Mesothelial cell of epicardium (in vitro differentiated cells): ENCODE data around the gene KRT84. TPM values are rescaled to one million over a fixed set of nuclear protein-coding genes. Genes with fewer than 3 reads are reported as not detected.

Experiments
- DNase-seq, 2 experiments: peaks; one replicate each; pipeline ENCODE4 v3.0.0; 2021; ENCODE audit warnings: low spot score in 2 of 2; ENCODE audit not compliant: unreplicated experiment in 2 of 2
- H3K27ac Mint-ChIP-seq: 2 replicates; pipeline ENCODE4 v1.8.0; 2021; ENCODE audit warnings: mixed read lengths
- H3K27me3 Mint-ChIP-seq: 2 replicates; pipeline ENCODE4 v1.8.0; 2021; ENCODE audit warnings: low read depth, mixed read lengths
- H3K36me3 Mint-ChIP-seq: 2 replicates; pipeline ENCODE4 v1.8.0; 2021; ENCODE audit warnings: mixed read lengths
- H3K4me1 Mint-ChIP-seq: 2 replicates; pipeline ENCODE4 v1.8.0; 2021; ENCODE audit warnings: mixed read lengths
- H3K4me3 Mint-ChIP-seq: 2 replicates; pipeline ENCODE4 v1.8.0; 2021; ENCODE audit warnings: mild to moderate bottlenecking, moderate library complexity, mixed read lengths
- H3K9me3 Mint-ChIP-seq: 2 replicates; pipeline ENCODE4 v1.8.0; 2021; ENCODE audit warnings: mixed read lengths
- total RNA-seq: library from RNA; stranded (reverse); gene quantifications from 3 replicates; pipeline ENCODE4 v1.2.1, GENCODE V29; 2021
- TF ChIP-seq, protein P1 (sequence below): fragments of 200-600 bp; sonication (generic); IDR thresholded peaks from one replicate; pipeline ENCODE4 v1.5.0; 2021; ENCODE audit warnings: antibody characterized with exemption; ENCODE audit not compliant: unreplicated experiment

Gene KRT84
- total RNA-seq, 1 donor from 2014 or later, result not detected

DNA sequence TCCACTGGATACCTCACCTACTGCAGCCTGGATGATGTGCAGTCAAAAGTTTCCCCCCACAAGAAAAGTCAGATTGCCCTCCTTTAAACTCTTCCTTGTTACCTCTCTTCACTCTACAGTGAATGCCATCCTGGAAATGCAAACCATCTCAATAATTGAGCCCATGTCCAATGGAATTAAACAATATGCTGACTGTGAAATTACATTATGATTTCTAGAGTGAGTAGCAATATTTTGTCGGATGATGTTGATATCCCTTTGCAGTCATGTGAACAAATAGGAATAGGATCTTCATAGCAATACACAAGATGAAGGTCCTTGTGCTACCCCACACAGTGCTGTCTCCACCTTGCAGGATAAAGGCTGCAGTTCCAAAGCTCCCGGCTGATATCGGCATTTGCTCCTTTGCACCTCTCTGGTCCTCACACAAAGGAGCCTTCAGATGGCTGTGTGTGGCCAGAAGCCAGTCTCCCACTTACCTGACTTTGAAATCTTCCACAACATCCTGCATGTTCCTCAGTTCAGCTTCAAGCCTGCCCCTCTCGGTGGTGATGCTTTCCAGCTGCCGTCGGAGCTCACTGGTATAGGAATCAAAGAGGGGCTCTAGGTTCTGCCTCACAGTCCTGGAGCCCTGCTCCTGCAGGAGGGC is 47.2 kb upstream of the KRT84 start:
- no peaks in the 10 kb centered on the region for H3K9me3 Mint-ChIP-seq
- DNase-seq, result no peak
- peaks cover 17% of the 10 kb centered on the region for H3K4me1 Mint-ChIP-seq
- H3K4me3 Mint-ChIP-seq, result no peak overlapping the region
- H3K27me3 Mint-ChIP-seq, result peaks cover 46% of the 10 kb centered on the region
- TF ChIP-seq, protein P1, sequence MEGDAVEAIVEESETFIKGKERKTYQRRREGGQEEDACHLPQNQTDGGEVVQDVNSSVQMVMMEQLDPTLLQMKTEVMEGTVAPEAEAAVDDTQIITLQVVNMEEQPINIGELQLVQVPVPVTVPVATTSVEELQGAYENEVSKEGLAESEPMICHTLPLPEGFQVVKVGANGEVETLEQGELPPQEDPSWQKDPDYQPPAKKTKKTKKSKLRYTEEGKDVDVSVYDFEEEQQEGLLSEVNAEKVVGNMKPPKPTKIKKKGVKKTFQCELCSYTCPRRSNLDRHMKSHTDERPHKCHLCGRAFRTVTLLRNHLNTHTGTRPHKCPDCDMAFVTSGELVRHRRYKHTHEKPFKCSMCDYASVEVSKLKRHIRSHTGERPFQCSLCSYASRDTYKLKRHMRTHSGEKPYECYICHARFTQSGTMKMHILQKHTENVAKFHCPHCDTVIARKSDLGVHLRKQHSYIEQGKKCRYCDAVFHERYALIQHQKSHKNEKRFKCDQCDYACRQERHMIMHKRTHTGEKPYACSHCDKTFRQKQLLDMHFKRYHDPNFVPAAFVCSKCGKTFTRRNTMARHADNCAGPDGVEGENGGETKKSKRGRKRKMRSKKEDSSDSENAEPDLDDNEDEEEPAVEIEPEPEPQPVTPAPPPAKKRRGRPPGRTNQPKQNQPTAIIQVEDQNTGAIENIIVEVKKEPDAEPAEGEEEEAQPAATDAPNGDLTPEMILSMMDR, result no peak
- no peaks in the 10 kb centered on the region for H3K36me3 Mint-ChIP-seq
- H3K27ac Mint-ChIP-seq, result no peak overlapping the region

DNA sequence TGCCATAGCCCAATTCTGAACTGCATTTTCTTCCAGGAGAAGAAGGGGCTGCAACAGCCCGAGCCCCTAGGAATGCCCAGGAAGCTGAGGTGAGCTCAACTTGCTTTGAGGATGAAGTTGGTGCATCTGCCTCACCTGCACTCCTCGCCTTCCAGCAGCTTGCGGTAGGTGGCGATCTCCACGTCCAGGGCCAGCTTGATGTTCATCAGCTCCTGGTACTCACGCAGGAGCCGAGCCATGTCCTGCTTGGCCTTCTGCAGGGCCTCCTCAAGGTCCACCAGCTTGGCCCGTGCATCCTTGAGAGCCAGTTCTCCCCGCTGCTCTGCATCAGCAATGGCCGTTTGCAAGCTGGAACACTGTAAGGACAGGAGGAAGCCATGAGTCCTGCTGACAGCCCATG is 42.7 kb upstream of the KRT84 start:
- H3K4me1 Mint-ChIP-seq, result peaks cover 14% of the 10 kb centered on the region
- no peak overlapping the region for H3K27ac Mint-ChIP-seq
- no peaks in the 10 kb centered on the region for H3K36me3 Mint-ChIP-seq
- peaks cover 49% of the 10 kb centered on the region for H3K27me3 Mint-ChIP-seq
- no peak for DNase-seq
- TF ChIP-seq, protein P1, result no peak
- H3K4me3 Mint-ChIP-seq, result no peak overlapping the region
- no peaks in the 10 kb centered on the region for H3K9me3 Mint-ChIP-seq

DNA sequence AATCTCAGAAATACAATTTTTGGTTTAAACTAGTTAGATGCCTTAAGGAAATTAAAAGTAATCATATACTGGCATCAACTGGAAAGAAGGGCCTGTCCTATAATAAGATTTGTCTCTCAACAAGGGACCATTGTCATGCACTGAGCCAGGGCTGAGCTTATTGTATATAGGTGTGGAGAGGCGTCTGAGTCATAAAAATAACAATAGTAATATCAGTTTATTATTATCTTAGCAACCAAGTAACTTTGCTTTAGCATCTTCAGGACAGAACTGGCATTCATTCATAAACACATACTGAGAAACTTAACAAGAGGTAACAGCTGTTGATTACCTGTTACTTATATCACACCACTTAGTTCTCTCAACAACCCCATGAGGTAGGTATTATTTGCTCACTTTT is 41.6 kb upstream of the KRT84 start:
- H3K36me3 Mint-ChIP-seq, result no peaks in the 10 kb centered on the region
- TF ChIP-seq, protein P1, result no peak
- H3K4me1 Mint-ChIP-seq, result peaks cover 19% of the 10 kb centered on the region
- no peak overlapping the region for H3K27ac Mint-ChIP-seq
- no peak overlapping the region for H3K4me3 Mint-ChIP-seq
- DNase-seq, result no peak
- H3K9me3 Mint-ChIP-seq, result no peaks in the 10 kb centered on the region
- peaks cover 39% of the 10 kb centered on the region for H3K27me3 Mint-ChIP-seq

DNA sequence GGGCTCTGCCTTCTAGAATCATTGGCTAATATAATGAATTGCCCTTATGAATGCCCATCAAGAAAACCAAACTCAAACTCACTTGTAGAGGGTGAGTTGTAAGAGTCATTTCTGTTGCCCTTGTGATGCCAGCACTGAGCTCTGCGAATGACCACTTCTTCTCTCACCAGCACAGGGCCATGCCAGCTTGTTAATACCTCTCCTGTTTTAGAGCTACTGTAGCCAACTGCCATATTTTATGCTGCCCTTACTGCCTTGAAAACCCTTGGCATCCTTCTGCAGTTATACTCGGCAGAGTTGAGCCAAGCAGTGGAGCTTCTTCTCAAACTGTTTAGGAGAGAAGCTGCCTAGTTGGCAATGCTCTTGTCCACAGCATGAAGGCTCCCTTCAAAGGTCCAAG is 40.6 kb upstream of the KRT84 start:
- H3K36me3 Mint-ChIP-seq, result no peaks in the 10 kb centered on the region
- H3K4me3 Mint-ChIP-seq, result no peak overlapping the region
- H3K27me3 Mint-ChIP-seq, result peaks cover 30% of the 10 kb centered on the region
- no peak for DNase-seq
- H3K9me3 Mint-ChIP-seq, result no peaks in the 10 kb centered on the region
- peaks cover 19% of the 10 kb centered on the region for H3K4me1 Mint-ChIP-seq
- H3K27ac Mint-ChIP-seq, result no peak overlapping the region
- TF ChIP-seq, protein P1, result no peak

DNA sequence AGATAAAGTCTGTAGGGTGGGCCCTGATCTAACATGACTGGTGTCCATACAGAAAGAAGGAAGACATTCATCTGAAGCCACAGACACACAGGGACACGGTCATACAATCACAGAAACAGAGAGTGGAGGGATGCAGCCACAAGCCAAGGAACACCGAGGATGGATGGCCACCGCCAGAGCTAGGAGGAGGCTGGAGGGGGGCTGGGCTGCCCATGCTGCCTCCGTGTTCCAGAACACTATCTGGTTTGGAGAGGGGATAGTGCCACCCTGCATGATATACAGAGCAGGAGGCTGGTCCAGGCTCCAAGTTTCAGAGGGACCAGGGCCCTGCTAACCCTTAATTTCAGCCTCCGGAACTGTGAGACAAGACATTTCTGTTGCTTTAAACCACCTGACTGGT is 40.0 kb upstream of the KRT84 start:
- H3K9me3 Mint-ChIP-seq, result no peaks in the 10 kb centered on the region
- no peak overlapping the region for H3K4me3 Mint-ChIP-seq
- no peak overlapping the region for H3K27ac Mint-ChIP-seq
- no peaks in the 10 kb centered on the region for H3K36me3 Mint-ChIP-seq
- TF ChIP-seq, protein P1, result no peak
- peaks cover 19% of the 10 kb centered on the region for H3K4me1 Mint-ChIP-seq
- DNase-seq, result no peak
- peaks cover 24% of the 10 kb centered on the region for H3K27me3 Mint-ChIP-seq
